HEK293 (cell line): ENCODE data around the gene MTR.

Experiments used
- HIC1 ChIP-seq: fragments of 450-650 bp; formaldehyde crosslinking; IDR thresholded peaks from 2 replicates; pipeline ENCODE4 v1.5.1; 2016; ENCODE audit warnings: missing biosample characterization, missing genetic modification characterization
- IKZF3 ChIP-seq: fragments of 450-650 bp; IDR thresholded peaks from 2 replicates; pipeline ENCODE4 v1.5.0; 2018; ENCODE audit warnings: missing biosample characterization, mild to moderate bottlenecking, missing genetic modification characterization, moderate library complexity
- PRDM1 ChIP-seq: fragments of 450-650 bp; formaldehyde crosslinking; IDR thresholded peaks from 2 replicates; pipeline ENCODE4; 2016; ENCODE audit warnings: missing biosample characterization, missing genetic modification characterization
- YY1 ChIP-seq: fragments of 450-650 bp; formaldehyde crosslinking; IDR thresholded peaks from 2 replicates; pipeline ENCODE4 v1.5.1; 2018; ENCODE audit warnings: missing biosample characterization, missing genetic modification characterization
- ZBTB21 ChIP-seq: fragments of 450-650 bp; formaldehyde crosslinking; IDR thresholded peaks from 2 replicates; pipeline ENCODE4 v1.5.1; 2017; ENCODE audit warnings: missing biosample characterization, missing genetic modification characterization
- ZEB2 ChIP-seq: fragments of 450-650 bp; formaldehyde crosslinking; IDR thresholded peaks from 2 replicates; pipeline ENCODE4 v1.5.1; 2016; ENCODE audit warnings: missing biosample characterization, missing genetic modification characterization
- ZNF148 ChIP-seq: fragments of 450-650 bp; formaldehyde crosslinking; IDR thresholded peaks from 2 replicates; pipeline ENCODE4 v1.5.0; 2017; ENCODE audit warnings: missing biosample characterization, missing genetic modification characterization, borderline replicate concordance
- ZNF324 ChIP-seq: fragments of 450-650 bp; formaldehyde crosslinking; IDR thresholded peaks from 2 replicates; pipeline ENCODE4 v1.5.1; 2016; ENCODE audit warnings: missing biosample characterization, missing genetic modification characterization
- ZNF394 ChIP-seq: fragments of 450-650 bp; formaldehyde crosslinking; IDR thresholded peaks from 2 replicates; pipeline ENCODE4 v1.5.1; 2016; ENCODE audit warnings: missing biosample characterization, missing genetic modification characterization, mild to moderate bottlenecking, moderate library complexity, borderline replicate concordance
- ZNF544 ChIP-seq: fragments of 450-650 bp; formaldehyde crosslinking; IDR thresholded peaks from 2 replicates; pipeline ENCODE4 v1.5.0; 2017; ENCODE audit warnings: missing biosample characterization, missing genetic modification characterization
- ZNF558 ChIP-seq: fragments of 450-650 bp; formaldehyde crosslinking; IDR thresholded peaks from 2 replicates; pipeline ENCODE4 v1.5.1; 2016; ENCODE audit warnings: missing biosample characterization, missing genetic modification characterization
- ZNF621 ChIP-seq: fragments of 450-650 bp; formaldehyde crosslinking; IDR thresholded peaks from 2 replicates; pipeline ENCODE4 v1.5.1; 2017; ENCODE audit warnings: missing biosample characterization, missing genetic modification characterization
- ZNF623 ChIP-seq: fragments of 450-650 bp; formaldehyde crosslinking; IDR thresholded peaks from 2 replicates; pipeline ENCODE4 v1.5.1; 2016; ENCODE audit warnings: missing biosample characterization, missing genetic modification characterization
- ZNF629 ChIP-seq: fragments of 450-650 bp; formaldehyde crosslinking; IDR thresholded peaks from 2 replicates; pipeline ENCODE4 v1.5.1; 2017; ENCODE audit warnings: missing biosample characterization, missing genetic modification characterization
- ZNF654 ChIP-seq: fragments of 450-650 bp; formaldehyde crosslinking; IDR thresholded peaks from 2 replicates; pipeline ENCODE4 v1.5.1; 2016; ENCODE audit warnings: low read depth, missing biosample characterization, missing genetic modification characterization
- ZNF692 ChIP-seq: fragments of 450-650 bp; formaldehyde crosslinking; IDR thresholded peaks from 2 replicates; pipeline ENCODE4 v1.5.1; 2016; ENCODE audit warnings: missing biosample characterization, missing genetic modification characterization
- ZNF843 ChIP-seq: fragments of 450-650 bp; formaldehyde crosslinking; IDR thresholded peaks from 2 replicates; pipeline ENCODE4 v1.5.1; 2016; ENCODE audit warnings: missing biosample characterization, missing genetic modification characterization
- ZSCAN23 ChIP-seq: fragments of 450-650 bp; formaldehyde crosslinking; IDR thresholded peaks from 2 replicates; pipeline ENCODE4 v1.5.1; 2016; ENCODE audit warnings: missing biosample characterization, missing genetic modification characterization
- TF ChIP-seq, protein P1 (sequence below): fragments of 450-650 bp; formaldehyde crosslinking; conservative IDR thresholded peaks from 2 replicates; pipeline ENCODE4 v1.5.1; 2016; ENCODE audit warnings: low read depth, missing biosample characterization, missing genetic modification characterization
- TF ChIP-seq, protein P2 (sequence below): fragments of 450-650 bp; formaldehyde crosslinking; optimal IDR thresholded peaks from 2 replicates; pipeline ENCODE3; 2016; ENCODE audit warnings: missing biosample characterization, mild to moderate bottlenecking, missing genetic modification characterization

Gene MTR

GRCh38 chr1:236904892-236905741 lies 110.0 kb downstream of the MTR start (continued):
- TF ChIP-seq IKZF3 (tag by site-specific recombination): no peak
- TF ChIP-seq ZNF324 (tag by site-specific recombination): peak; percentile 54; the same call in 1 of the 2 replicates
- TF ChIP-seq, protein P1, sequence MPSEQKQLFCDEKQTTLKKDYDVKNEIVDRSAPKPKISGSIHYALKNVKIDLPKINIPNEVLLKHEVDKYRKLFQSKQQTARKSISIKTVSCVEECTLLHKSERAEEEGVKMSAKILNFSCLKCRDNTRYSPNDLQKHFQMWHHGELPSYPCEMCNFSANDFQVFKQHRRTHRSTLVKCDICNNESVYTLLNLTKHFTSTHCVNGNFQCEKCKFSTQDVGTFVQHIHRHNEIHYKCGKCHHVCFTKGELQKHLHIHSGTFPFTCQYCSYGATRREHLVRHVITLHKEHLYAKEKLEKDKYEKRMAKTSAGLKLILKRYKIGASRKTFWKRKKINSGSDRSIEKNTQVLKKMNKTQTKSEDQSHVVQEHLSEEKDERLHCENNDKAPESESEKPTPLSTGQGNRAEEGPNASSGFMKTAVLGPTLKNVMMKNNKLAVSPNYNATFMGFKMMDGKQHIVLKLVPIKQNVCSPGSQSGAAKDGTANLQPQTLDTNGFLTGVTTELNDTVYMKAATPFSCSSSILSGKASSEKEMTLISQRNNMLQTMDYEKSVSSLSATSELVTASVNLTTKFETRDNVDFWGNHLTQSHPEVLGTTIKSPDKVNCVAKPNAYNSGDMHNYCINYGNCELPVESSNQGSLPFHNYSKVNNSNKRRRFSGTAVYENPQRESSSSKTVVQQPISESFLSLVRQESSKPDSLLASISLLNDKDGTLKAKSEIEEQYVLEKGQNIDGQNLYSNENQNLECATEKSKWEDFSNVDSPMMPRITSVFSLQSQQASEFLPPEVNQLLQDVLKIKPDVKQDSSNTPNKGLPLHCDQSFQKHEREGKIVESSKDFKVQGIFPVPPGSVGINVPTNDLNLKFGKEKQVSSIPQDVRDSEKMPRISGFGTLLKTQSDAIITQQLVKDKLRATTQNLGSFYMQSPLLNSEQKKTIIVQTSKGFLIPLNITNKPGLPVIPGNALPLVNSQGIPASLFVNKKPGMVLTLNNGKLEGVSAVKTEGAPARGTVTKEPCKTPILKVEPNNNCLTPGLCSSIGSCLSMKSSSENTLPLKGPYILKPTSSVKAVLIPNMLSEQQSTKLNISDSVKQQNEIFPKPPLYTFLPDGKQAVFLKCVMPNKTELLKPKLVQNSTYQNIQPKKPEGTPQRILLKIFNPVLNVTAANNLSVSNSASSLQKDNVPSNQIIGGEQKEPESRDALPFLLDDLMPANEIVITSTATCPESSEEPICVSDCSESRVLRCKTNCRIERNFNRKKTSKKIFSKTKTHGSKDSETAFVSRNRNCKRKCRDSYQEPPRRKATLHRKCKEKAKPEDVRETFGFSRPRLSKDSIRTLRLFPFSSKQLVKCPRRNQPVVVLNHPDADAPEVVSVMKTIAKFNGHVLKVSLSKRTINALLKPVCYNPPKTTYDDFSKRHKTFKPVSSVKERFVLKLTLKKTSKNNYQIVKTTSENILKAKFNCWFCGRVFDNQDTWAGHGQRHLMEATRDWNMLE (tag by site-specific recombination): peak; percentile 44; the same call in 1 of the 2 replicates
- peak; percentile 76; the same call in 1 of the 2 replicates for TF ChIP-seq ZNF148 (tag by site-specific recombination)
- peak; percentile 82 for TF ChIP-seq ZNF558 (tag by site-specific recombination)
- no peak for TF ChIP-seq ZNF843 (tag by site-specific recombination)
- 0 out of 2 replicates have a peak, but pooled peaks have one; percentile 26 for TF ChIP-seq ZBTB21 (tag by site-specific recombination)
- TF ChIP-seq ZSCAN23 (tag by site-specific recombination): peak; percentile 39; the same call in 1 of the 2 replicates
- TF ChIP-seq ZNF629 (tag by site-specific recombination): peak; percentile 64
- peak; percentile 34; the same call in 1 of the 2 replicates for TF ChIP-seq PRDM1 (tag by site-specific recombination)
- TF ChIP-seq ZNF394 (tag by site-specific recombination): peak; percentile 25; the same call in 1 of the 2 replicates
- no peak for TF ChIP-seq ZNF621 (tag by site-specific recombination)
- peak; percentile 64 for TF ChIP-seq ZEB2
- TF ChIP-seq, protein P2, sequence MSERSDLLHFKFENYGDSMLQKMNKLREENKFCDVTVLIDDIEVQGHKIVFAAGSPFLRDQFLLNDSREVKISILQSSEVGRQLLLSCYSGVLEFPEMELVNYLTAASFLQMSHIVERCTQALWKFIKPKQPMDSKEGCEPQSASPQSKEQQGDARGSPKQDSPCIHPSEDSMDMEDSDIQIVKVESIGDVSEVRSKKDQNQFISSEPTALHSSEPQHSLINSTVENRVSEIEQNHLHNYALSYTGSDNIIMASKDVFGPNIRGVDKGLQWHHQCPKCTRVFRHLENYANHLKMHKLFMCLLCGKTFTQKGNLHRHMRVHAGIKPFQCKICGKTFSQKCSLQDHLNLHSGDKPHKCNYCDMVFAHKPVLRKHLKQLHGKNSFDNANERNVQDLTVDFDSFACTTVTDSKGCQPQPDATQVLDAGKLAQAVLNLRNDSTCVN (tag by site-specific recombination): no peak
- no peak for TF ChIP-seq ZNF544 (tag by site-specific recombination)
- no peak for TF ChIP-seq ZNF654
- TF ChIP-seq YY1: no peak
- TF ChIP-seq ZNF692 (tag by site-specific recombination): peak; percentile 54; the same call in 1 of the 2 replicates
- 0 out of 2 replicates have a peak, but pooled peaks have one; percentile 36 for TF ChIP-seq HIC1
- no peak for TF ChIP-seq ZNF623
